Right lobe of liver (tissue), 6 donors: ENCODE data around the gene MOB3B. TPM values are rescaled to one million over a fixed set of nuclear protein-coding genes. Genes with fewer than 3 reads are reported as not detected.

Experiments used
- ATAC-seq, 4 donors: fragments of 200-7000 bp; cut with Tn5 transposase; one replicate each; pipeline ENCODE4 v1.9.1; 2020; ENCODE audit warnings: mild to moderate bottlenecking in 4 of 4, moderate library complexity in 4 of 4
- DNase-seq, 3 donors: peaks; one replicate each; pipeline ENCODE4 v3.0.0-alpha.2; 2020
- H3K27ac ChIP-seq, 3 donors: fragments of 200-600 bp; one replicate each; pipeline ENCODE4 v1.8.0; 2022
- H3K27me3 ChIP-seq, 2 donors: fragments of 200-600 bp; one replicate each; pipeline ENCODE4 v1.8.0; 2022
- H3K36me3 ChIP-seq, 4 donors: fragments of 200-600 bp; sonication (generic) in 1 of 4; one replicate each; pipeline versions ENCODE4 v1.5.1 to v1.8.0; 2017 to 2022; ENCODE audit warnings: control low read depth in 1 of 4
- H3K4me1 ChIP-seq, 4 donors: fragments of 200-600 bp; sonication (generic) in 1 of 4; one replicate each; pipeline versions ENCODE4 v1.5.1 to v1.8.0; 2017 to 2022; ENCODE audit warnings: control low read depth in 1 of 4
- H3K4me3 ChIP-seq, 3 donors: fragments of 200-600 bp; one replicate each; pipeline ENCODE4 v1.8.0; 2022
- H3K9me3 ChIP-seq, 4 donors: fragments of 200-600 bp; sonication (generic) in 1 of 4; one replicate each; pipeline versions ENCODE4 v1.5.1 to v1.8.0; 2017 to 2022; ENCODE audit warnings: control low read depth in 1 of 4
- POLR2A ChIP-seq: fragments of 450-650 bp; IDR thresholded peaks from one replicate; pipeline ENCODE4 v1.6.1; 2017; ENCODE audit warnings: antibody characterized with exemption, mild to moderate bottlenecking
- WGBS: methylation state at CpG from one replicate; pipeline ENCODE4 v1.1.6; 2018; ENCODE audit warnings: low coverage, low lambda C conversion rate; ENCODE audit not compliant: insufficient coverage; ENCODE audit errors: missing lambda C conversion rate; 5-methylcytosine and 5-hydroxymethylcytosine counted together
- intact Hi-C, 2 donors: fragments of 100-400 bp; cut with DNase I; formaldehyde crosslinking; loops; one replicate each; pipeline versions ENCODE4 v1.11.2 to v1.14.1; 2022
- total RNA-seq, 6 experiments: library from RNA; depleted of rRNA in 2 of 6; stranded (reverse); fragments of >200 nt in 2 of 6; fragmentation: NEBNext Ultra II Directional in 3 of 6; extraction: Animal tissue kit (Norgen Biotek cat#: 25700) in 3 of 6; gene quantifications; one replicate each; pipeline versions ENCODE4 v1.1.0 to v1.2.4, GENCODE V29; 2016 to 2023
- TF ChIP-seq, protein P1 (sequence below), 4 donors: fragments of 200-600 bp in 3 of 4; fragments of 450-650 bp in 1 of 4; IDR thresholded peaks; one replicate each; pipeline versions ENCODE4 v1.5.1 to v1.8.0; 2016 to 2022; ENCODE audit warnings: antibody characterized with exemption in 4 of 4, mild to moderate bottlenecking in 2 of 4
- donor health status: DM: no; HTN: yes; CAD: no.
- donor health status: DM: no; HTN: no; CAD: no.
- donor health status: DM: no; HTN: no; CAD: no.
- donor health status: DM: no; HTN: yes; CAD: no.
- donor health status: DM: no; HTN: yes; CAD: no.

Gene MOB3B
- total RNA-seq, 6 experiments from 2014 or later: 1.0 to 2.4 (median 1.7) TPM

DNA sequence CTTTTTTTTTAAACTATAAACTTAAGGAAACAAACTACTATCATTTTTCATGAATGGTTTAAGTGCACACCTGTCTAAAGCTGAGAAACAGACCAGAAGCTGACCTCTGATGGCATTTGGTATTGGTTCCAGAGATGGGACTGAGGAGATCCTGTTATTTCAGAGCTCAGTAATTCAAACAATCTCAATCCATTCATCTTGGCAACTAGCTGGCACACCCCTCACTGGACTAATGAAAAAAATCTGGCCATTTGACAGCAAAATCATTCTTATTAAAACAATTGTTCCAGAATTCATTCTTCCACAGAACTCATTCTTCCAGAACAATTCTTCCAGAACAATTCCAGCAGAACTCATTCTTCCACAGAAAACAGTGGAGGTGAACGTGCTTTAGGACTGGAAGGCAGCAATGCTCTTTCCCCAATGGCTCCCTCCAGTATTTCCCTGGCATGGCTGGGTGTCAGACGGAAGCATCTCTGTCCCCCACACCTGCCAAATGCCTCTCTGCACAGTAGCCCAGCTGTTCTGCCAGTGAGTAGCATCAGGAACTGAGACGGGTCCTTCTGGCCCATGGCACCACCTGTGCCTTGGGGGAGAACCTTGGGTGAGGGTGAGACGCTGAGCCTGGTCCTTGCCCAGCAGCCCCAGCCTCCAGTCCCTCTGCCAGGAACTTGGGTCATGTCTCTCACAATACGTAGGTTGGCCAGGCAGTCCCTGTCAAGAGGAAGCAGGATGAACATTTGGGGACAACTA is 145.2 kb downstream of the MOB3B start:
- H3K4me1 ChIP-seq: peaks cover 0 to 44% (median 21%) of the 10 kb centered on the region in 4 donors
- no peak for DNase-seq
- H3K27ac ChIP-seq: no peak overlapping the region
- no peak overlapping the region for H3K4me3 ChIP-seq
- H3K36me3 ChIP-seq: no peaks in the 10 kb centered on the region
- ATAC-seq: no peak
- H3K27me3 ChIP-seq: no peaks in the 10 kb centered on the region
- intact Hi-C loops: loop anchor here in 1 of 2 donors (10.0 kb wide), 1 partner anchor 50 kb away; no protein-coding TSS in a partner anchor
- WGBS: 94% methylated on average over 2 of the region's 5 CpGs
- no peaks in the 10 kb centered on the region for H3K9me3 ChIP-seq
- TF ChIP-seq POLR2A: no peak
- TF ChIP-seq, protein P1, sequence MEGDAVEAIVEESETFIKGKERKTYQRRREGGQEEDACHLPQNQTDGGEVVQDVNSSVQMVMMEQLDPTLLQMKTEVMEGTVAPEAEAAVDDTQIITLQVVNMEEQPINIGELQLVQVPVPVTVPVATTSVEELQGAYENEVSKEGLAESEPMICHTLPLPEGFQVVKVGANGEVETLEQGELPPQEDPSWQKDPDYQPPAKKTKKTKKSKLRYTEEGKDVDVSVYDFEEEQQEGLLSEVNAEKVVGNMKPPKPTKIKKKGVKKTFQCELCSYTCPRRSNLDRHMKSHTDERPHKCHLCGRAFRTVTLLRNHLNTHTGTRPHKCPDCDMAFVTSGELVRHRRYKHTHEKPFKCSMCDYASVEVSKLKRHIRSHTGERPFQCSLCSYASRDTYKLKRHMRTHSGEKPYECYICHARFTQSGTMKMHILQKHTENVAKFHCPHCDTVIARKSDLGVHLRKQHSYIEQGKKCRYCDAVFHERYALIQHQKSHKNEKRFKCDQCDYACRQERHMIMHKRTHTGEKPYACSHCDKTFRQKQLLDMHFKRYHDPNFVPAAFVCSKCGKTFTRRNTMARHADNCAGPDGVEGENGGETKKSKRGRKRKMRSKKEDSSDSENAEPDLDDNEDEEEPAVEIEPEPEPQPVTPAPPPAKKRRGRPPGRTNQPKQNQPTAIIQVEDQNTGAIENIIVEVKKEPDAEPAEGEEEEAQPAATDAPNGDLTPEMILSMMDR (IDR thresholded peaks at IDR 0.05): no peak

DNA sequence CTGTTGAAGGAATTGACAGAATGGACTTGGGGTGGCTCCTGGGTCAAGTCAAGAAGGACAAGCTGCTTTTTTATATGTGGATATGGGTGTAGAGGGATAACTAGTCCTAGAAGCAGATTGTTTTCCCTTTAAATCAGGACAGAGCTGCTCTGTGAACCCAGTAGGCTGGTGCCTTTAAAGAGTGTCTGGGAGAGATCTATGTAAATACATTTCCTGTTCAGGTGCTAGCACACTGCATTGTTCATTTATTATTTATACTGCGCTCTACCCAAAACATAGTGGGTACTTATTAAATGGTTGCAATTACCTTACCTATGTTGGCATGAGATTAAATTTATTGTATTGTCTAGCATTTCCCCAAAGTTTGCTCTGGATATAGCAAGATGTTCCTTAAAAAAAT is 146.1 kb downstream of the MOB3B start:
- Histone ChIP-seq H3K27ac (no peak overlapping the region), H3K4me3 (no peak overlapping the region), H3K9me3 (no peaks in the 10 kb centered on the region), H3K4me1 (peaks cover 0 to 52% (median 24%) of the 10 kb centered on the region in 4 donors), H3K36me3 (no peaks in the 10 kb centered on the region), H3K27me3 (no peaks in the 10 kb centered on the region)
- ATAC-seq: no peak
- WGBS: 100% methylated on average over 1 of the region's 1 CpG
- intact Hi-C loops: loop anchor here in 1 of 2 donors (10.0 kb wide), 1 partner anchor 51 kb away; no protein-coding TSS in a partner anchor
- no peak for TF ChIP-seq POLR2A
- TF ChIP-seq, protein P1 (IDR thresholded peaks at IDR 0.05): no peak
- DNase-seq: no peak

DNA sequence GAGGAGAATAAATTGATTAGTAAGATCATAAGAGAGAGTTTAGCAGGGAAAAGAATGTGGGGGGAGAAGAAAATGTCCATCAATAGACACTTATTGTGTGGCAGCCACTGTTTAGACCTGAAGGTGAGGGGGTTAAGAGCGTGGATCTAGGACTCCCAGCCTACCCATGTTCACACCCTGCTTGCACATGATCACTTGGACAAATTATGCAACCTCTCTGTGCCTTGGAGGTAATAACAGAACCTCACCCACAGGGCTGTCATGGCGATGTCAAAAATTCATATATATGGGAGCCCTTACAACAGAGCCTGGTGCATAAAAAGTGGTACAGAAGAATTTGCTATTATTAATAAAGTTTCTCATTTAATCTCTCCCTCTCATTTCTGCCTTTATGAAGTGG is 146.6 kb downstream of the MOB3B start:
- 79% methylated on average over 2 of the region's 2 CpGs for WGBS
- Histone ChIP-seq H3K27ac (no peak overlapping the region), H3K4me3 (no peak overlapping the region), H3K9me3 (no peaks in the 10 kb centered on the region), H3K27me3 (no peaks in the 10 kb centered on the region), H3K4me1 (peaks cover 0 to 57% (median 23%) of the 10 kb centered on the region in 4 donors), H3K36me3 (no peaks in the 10 kb centered on the region)
- TF ChIP-seq POLR2A: no peak
- TF ChIP-seq, protein P1 (IDR thresholded peaks at IDR 0.05): no peak
- intact Hi-C loops: loop anchor here in 1 of 2 donors (10.0 kb wide), 1 partner anchor 52 kb away; no protein-coding TSS in a partner anchor
- no peak for ATAC-seq
- no peak for DNase-seq

DNA sequence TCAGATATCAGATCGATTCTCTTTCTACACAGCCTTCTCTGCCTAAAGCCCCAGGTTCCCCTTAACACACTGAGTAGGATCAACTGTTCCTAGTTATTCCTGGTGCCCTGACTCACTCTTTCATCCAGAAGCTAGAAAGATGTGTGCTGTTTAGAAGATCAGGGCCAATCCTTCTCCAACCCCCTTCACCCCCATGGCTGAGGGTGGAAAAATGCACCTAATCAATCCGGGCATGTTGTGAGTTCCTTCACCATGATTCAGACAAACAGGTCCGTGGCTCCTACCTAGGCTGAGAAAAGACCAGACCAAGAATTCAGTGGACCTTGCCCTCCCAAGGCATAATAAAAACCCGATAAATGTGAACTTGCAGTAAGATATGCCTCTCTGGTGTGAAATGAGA is 147.3 kb downstream of the MOB3B start:
- peaks cover 0 to 56% (median 21%) of the 10 kb centered on the region in 4 donors for H3K4me1 ChIP-seq
- no peak for DNase-seq

More for the DNA sequence above, 147.3 kb downstream of the MOB3B start:
- H3K4me3 ChIP-seq: no peak overlapping the region
- H3K9me3 ChIP-seq: no peaks in the 10 kb centered on the region
- 63% methylated on average over 4 of the region's 4 CpGs for WGBS
- no peaks in the 10 kb centered on the region for H3K36me3 ChIP-seq
- ATAC-seq: no peak
- intact Hi-C loops: loop anchor here in 1 of 2 donors (10.0 kb wide), 1 partner anchor 52 kb away; no protein-coding TSS in a partner anchor
- no peaks in the 10 kb centered on the region for H3K27me3 ChIP-seq
- no peak overlapping the region for H3K27ac ChIP-seq
- no peak for TF ChIP-seq POLR2A
- TF ChIP-seq, protein P1 (IDR thresholded peaks at IDR 0.05): no peak
